ENCODE measurements around the gene UACA. TPM values are rescaled to one million over a fixed set of nuclear protein-coding genes. Genes with fewer than 3 reads are reported as not detected.
A peak's percentile ranks its signal among the peaks of the same experiment; 100 is the strongest.

UACA gene, protein sequence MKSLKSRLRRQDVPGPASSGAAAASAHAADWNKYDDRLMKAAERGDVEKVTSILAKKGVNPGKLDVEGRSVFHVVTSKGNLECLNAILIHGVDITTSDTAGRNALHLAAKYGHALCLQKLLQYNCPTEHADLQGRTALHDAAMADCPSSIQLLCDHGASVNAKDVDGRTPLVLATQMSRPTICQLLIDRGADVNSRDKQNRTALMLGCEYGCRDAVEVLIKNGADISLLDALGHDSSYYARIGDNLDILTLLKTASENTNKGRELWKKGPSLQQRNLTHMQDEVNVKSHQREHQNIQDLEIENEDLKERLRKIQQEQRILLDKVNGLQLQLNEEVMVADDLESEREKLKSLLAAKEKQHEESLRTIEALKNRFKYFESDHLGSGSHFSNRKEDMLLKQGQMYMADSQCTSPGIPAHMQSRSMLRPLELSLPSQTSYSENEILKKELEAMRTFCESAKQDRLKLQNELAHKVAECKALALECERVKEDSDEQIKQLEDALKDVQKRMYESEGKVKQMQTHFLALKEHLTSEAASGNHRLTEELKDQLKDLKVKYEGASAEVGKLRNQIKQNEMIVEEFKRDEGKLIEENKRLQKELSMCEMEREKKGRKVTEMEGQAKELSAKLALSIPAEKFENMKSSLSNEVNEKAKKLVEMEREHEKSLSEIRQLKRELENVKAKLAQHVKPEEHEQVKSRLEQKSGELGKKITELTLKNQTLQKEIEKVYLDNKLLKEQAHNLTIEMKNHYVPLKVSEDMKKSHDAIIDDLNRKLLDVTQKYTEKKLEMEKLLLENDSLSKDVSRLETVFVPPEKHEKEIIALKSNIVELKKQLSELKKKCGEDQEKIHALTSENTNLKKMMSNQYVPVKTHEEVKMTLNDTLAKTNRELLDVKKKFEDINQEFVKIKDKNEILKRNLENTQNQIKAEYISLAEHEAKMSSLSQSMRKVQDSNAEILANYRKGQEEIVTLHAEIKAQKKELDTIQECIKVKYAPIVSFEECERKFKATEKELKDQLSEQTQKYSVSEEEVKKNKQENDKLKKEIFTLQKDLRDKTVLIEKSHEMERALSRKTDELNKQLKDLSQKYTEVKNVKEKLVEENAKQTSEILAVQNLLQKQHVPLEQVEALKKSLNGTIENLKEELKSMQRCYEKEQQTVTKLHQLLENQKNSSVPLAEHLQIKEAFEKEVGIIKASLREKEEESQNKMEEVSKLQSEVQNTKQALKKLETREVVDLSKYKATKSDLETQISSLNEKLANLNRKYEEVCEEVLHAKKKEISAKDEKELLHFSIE (N-terminal part only)
- total RNA-seq (2014; rRNA removed; shearing (Covaris generic)) (47.0 and 64.0 TPM in 2 replicates), polyA plus RNA-seq (2016; fragmentation: Nextera tagmentation; extraction: Ambion mirVana) (128 and 135 TPM in 2 replicates)

GRCh38 chr15:70763120-70763949 lies at the start of gene UACA:
Gene UACA, minus strand, starts transcription at chr15:70763558. Its CDS starts 151 bp downstream, at chr15:70763407.
- peak; percentile 97 for DNase-seq
- 1 to 2% methylated on average over 59 to 68 of the region's 79 CpGs for WGBS, 2 experiments (ENCODE audit: low coverage in 1 of 2, low lambda C conversion rate in 2 of 2, missing lambda C conversion rate in 2 of 2)
- TF ChIP-seq EZH2 (IDR thresholded peaks at IDR 0.05; ENCODE audit: insufficient read depth, poor library complexity, severe bottlenecking) (no peak), EZH2phosphoT487 (IDR thresholded peaks at IDR 0.05; ENCODE audit: insufficient read depth, low read depth) (no peak)
- H3K4me2 ChIP-seq (ENCODE audit: unreplicated experiment) = peak within 1 kb of the TSS; percentile 91
- H3K9me3 ChIP-seq (ENCODE audit: low read depth) = no peaks in the 10 kb centered on the region
- peaks cover 47% of the 10 kb centered on the region for H3K79me2 ChIP-seq (ENCODE audit: insufficient read depth)
- no peaks in the 10 kb centered on the region for H3K9me2 ChIP-seq (ENCODE audit: insufficient read depth)
- in situ Hi-C loops (cut with MboI) = no loop called here
- H3K27ac ChIP-seq = peak within 1 kb of the TSS; percentile 56
- H3K27me3 ChIP-seq (replicated peaks; ENCODE audit: insufficient read depth) = no peaks in the 10 kb centered on the region
- H3K4me3 ChIP-seq = peak within 1 kb of the TSS; percentile 90
- peaks cover 21% of the 10 kb centered on the region for H3F3A ChIP-seq (ENCODE audit: insufficient read depth)
- peak within 1 kb of the TSS; percentile 74 for H2AFZ ChIP-seq
- peak within 1 kb of the TSS; percentile 86 for H3K9ac ChIP-seq
- H3K36me3 ChIP-seq (ENCODE audit: low read depth) = no peaks in the 10 kb centered on the region
- H3K4me1 ChIP-seq (ENCODE audit: insufficient read depth) = peaks cover 57% of the 10 kb centered on the region
- H4K20me1 ChIP-seq (ENCODE audit: insufficient read depth) = no peaks in the 10 kb centered on the region

DNA sequence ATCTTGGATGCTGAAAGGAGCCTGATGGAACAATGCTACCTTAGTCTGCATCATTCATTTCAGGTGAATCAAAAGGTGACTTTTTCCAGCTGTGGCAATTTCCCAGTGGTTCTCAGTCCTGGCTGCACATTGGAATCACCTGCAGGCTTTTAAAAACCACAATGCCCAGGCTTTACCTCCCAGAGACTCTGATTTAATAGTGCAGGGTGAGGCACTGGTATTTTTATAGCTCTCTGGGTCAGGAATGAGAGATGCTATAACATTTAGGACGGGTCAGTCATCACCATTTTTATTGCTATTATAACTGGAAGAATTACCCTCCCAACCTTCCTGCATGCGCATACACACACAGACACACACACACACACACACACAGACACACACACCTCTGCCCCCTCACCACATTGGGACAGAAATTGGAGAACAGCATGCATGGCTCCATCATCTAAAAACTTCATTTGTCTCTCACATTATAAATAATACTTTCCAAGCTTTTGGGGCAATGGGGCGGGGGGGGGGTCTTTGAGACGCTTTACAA lies 49.5 kb upstream of the UACA start:
- no peak overlapping the region for H2AFZ ChIP-seq
- in situ Hi-C loops (cut with MboI) = loop anchor here (10.0 kb wide), 1 partner anchor 138 kb away; no protein-coding TSS in a partner anchor
- H3K9me3 ChIP-seq (ENCODE audit: low read depth) = no peaks in the 10 kb centered on the region
- no peaks in the 10 kb centered on the region for H4K20me1 ChIP-seq (ENCODE audit: insufficient read depth)
- no peak overlapping the region for H3K4me3 ChIP-seq
- no peak overlapping the region for H3K9ac ChIP-seq
- H3K4me2 ChIP-seq (ENCODE audit: unreplicated experiment) = no peak overlapping the region
- H3K36me3 ChIP-seq (ENCODE audit: low read depth) = no peaks in the 10 kb centered on the region
- H3K27me3 ChIP-seq (replicated peaks; ENCODE audit: insufficient read depth) = no peaks in the 10 kb centered on the region
- no peaks in the 10 kb centered on the region for H3F3A ChIP-seq (ENCODE audit: insufficient read depth)
- H3K79me2 ChIP-seq (ENCODE audit: insufficient read depth) = no peaks in the 10 kb centered on the region
- H3K9me2 ChIP-seq (ENCODE audit: insufficient read depth) = no peaks in the 10 kb centered on the region
- WGBS, 2 experiments (ENCODE audit: low coverage in 1 of 2, low lambda C conversion rate in 2 of 2, missing lambda C conversion rate in 2 of 2) = 87 to 89% methylated on average over 4 of the region's 4 CpGs
- no peak for DNase-seq
- no peaks in the 10 kb centered on the region for H3K4me1 ChIP-seq (ENCODE audit: insufficient read depth)
- no peak for TF ChIP-seq EZH2phosphoT487 (IDR thresholded peaks at IDR 0.05; ENCODE audit: insufficient read depth, low read depth)
- TF ChIP-seq EZH2 (IDR thresholded peaks at IDR 0.05; ENCODE audit: insufficient read depth, poor library complexity, severe bottlenecking) = no peak
- no peak overlapping the region for H3K27ac ChIP-seq

DNA sequence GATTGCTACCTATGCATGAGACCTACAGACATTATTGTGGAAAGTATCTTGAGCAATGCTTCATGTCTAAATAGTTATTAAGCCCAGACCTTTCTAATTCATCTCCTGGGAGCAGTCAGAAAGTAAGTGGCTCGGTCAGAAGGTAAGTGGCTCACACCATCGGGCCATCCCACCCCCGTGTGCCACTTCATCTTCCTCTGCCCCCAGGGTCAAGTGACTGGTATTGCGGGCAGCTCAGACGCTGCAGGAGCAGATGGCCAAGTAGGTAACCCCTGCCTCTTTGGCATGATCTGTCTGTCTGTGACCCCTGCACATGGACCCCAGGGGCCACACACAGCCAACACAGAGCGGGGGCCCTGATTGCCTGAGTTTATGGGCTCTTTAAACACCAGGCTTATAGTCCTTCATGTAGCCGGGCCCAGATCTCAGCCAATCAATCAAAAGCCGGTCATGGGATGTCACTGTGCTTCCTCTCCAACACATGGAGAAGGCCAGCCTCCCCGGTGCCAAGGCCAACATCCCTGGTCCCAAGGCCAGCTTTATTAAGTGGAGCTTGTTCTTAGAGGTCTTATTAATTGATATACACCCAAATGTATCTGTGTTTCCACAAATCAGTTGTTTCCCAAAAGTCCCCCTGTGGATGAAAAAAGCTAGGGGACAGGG lies 47.7 kb upstream of the UACA start:
- no peak overlapping the region for H3K4me2 ChIP-seq (ENCODE audit: unreplicated experiment)
- H3K4me1 ChIP-seq (ENCODE audit: insufficient read depth) = no peaks in the 10 kb centered on the region
- no peak overlapping the region for H2AFZ ChIP-seq
- H3K79me2 ChIP-seq (ENCODE audit: insufficient read depth) = no peaks in the 10 kb centered on the region
- no peak overlapping the region for H3K27ac ChIP-seq
- no peaks in the 10 kb centered on the region for H3K9me3 ChIP-seq (ENCODE audit: low read depth)
- H3K36me3 ChIP-seq (ENCODE audit: low read depth) = no peaks in the 10 kb centered on the region
- 81 to 86% methylated on average over 9 of the region's 9 CpGs for WGBS, 2 experiments (ENCODE audit: low coverage in 1 of 2, low lambda C conversion rate in 2 of 2, missing lambda C conversion rate in 2 of 2)
- DNase-seq = no peak
- H3F3A ChIP-seq (ENCODE audit: insufficient read depth) = no peaks in the 10 kb centered on the region
- in situ Hi-C loops (cut with MboI) = loop anchor here (10.0 kb wide), 1 partner anchor 136 kb away; no protein-coding TSS in a partner anchor
- no peak overlapping the region for H3K4me3 ChIP-seq
- TF ChIP-seq EZH2phosphoT487 (IDR thresholded peaks at IDR 0.05; ENCODE audit: insufficient read depth, low read depth) (no peak), EZH2 (IDR thresholded peaks at IDR 0.05; ENCODE audit: insufficient read depth, poor library complexity, severe bottlenecking) (no peak)
- no peak overlapping the region for H3K9ac ChIP-seq
- no peaks in the 10 kb centered on the region for H3K9me2 ChIP-seq (ENCODE audit: insufficient read depth)
- no peaks in the 10 kb centered on the region for H4K20me1 ChIP-seq (ENCODE audit: insufficient read depth)
- no peaks in the 10 kb centered on the region for H3K27me3 ChIP-seq (replicated peaks; ENCODE audit: insufficient read depth)

All from GM23248 (cell line).